ENCODE measurements around the gene ZNF746. TPM values are rescaled to one million over a fixed set of nuclear protein-coding genes. Genes with fewer than 3 reads are reported as not detected.

Gene ZNF746
- polyA plus RNA-seq, 3 donors = 7.5 to 25.6 (median 8.1) TPM

GRCh38 chr7:149532654-149533053 is 35.0 kb upstream of the ZNF746 start:
- intact Hi-C loops (cut with micrococcal nuclease) = no loop called here
- TF ChIP-seq CTCF (IDR thresholded peaks at IDR 0.05) = no peak
- no peaks in the 10 kb centered on the region for H3K36me3 Mint-ChIP-seq
- H3K9me3 ChIP-seq (replicated peaks in 1 of 2; ENCODE audit: control insufficient read depth in 1 of 2, insufficient read depth in 1 of 2, low read length in 2 of 2) = peaks cover 52 to 70% of the 10 kb centered on the region in 2 donors
- no peaks in the 10 kb centered on the region for H3K4me1 ChIP-seq (ENCODE audit: control insufficient read depth in 1 of 2, insufficient read depth in 2 of 2, low read length in 2 of 2)
- DNase-seq = no peak
- H3K27ac Mint-ChIP-seq = no peak overlapping the region
- peaks cover 0 to 2% (median 0%) of the 10 kb centered on the region in 3 donors for H3K27me3 Mint-ChIP-seq (ENCODE audit: low read depth in 3 of 3)
- no peaks in the 10 kb centered on the region for H3K79me2 ChIP-seq (ENCODE audit: insufficient read depth, low read length)
- no peak overlapping the region for H3K27ac ChIP-seq (ENCODE audit: low read depth in 1 of 2, low read length in 2 of 2)
- no peak overlapping the region for H3K9ac ChIP-seq (ENCODE audit: insufficient read depth, low read length, poor library complexity, severe bottlenecking)
- no peaks in the 10 kb centered on the region for H4K20me1 ChIP-seq (ENCODE audit: insufficient read depth, low read length)
- no CpG with 5 or more reads among the region's 1 CpG for WGBS (ENCODE audit: insufficient coverage)
- no peaks in the 10 kb centered on the region for H3K36me3 ChIP-seq (replicated peaks in 1 of 2; ENCODE audit: control insufficient read depth in 1 of 2, insufficient read depth in 2 of 2, low read length in 2 of 2)
- H3K9me3 Mint-ChIP-seq = peaks cover 29 to 71% (median 61%) of the 10 kb centered on the region in 7 donors
- no peak overlapping the region for H3K4me3 ChIP-seq (replicated peaks in 1 of 3; ENCODE audit: low read depth in 2 of 3, low read length in 3 of 3)
- no peaks in the 10 kb centered on the region for H3K27me3 ChIP-seq (ENCODE audit: control insufficient read depth in 2 of 2, insufficient read depth in 2 of 2, low read length in 2 of 2)
- no peak overlapping the region for H3K4me2 ChIP-seq (replicated peaks; ENCODE audit: extremely low read depth, low read length, poor library complexity, severe bottlenecking)
- no peaks in the 10 kb centered on the region for H3K4me1 Mint-ChIP-seq
- H3K4me3 Mint-ChIP-seq = no peak overlapping the region
- no peak overlapping the region for H2AFZ ChIP-seq (ENCODE audit: insufficient read depth, low read depth, low read length, poor library complexity, severe bottlenecking)

DNA sequence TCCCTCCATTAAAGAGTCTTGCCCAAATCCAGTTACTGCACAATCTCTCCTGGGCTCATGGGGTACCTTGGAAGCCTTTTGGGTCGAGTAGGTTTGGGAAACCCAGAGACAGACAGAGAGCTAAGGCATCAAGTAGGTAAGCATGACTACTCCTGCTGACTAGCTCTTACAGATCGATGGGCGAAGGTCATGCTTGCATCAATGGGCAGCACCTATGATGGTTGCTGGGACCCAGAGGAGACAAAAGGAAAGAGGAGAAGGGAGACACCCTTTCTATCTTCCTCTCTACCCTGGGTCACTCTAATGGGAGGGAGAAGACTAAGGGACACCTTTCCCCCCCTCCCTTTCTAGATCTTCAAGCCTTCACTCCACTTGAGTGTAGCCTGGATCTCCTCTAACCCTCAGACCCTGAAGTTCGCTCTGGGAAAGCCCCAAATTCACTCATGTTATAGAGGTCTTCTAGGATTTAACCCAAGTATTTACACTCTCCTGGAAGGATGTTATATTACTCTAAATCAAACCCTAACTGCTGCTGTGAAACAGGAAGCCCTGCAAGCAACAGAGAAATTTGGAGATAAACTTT is 31.6 kb upstream of the ZNF746 start:
- intact Hi-C loops (cut with micrococcal nuclease) = no loop called here
- Histone ChIP-seq H3K4me3 (replicated peaks in 1 of 3; ENCODE audit: low read depth in 2 of 3, low read length in 3 of 3) (peak overlapping the region in 1 of 3 experiments; percentile 17), H3K79me2 (ENCODE audit: insufficient read depth, low read length) (no peaks in the 10 kb centered on the region), H3K4me2 (replicated peaks; ENCODE audit: extremely low read depth, low read length, poor library complexity, severe bottlenecking) (no peak overlapping the region), H2AFZ (ENCODE audit: insufficient read depth, low read depth, low read length, poor library complexity, severe bottlenecking) (no peak overlapping the region), H3K36me3 (replicated peaks in 1 of 2; ENCODE audit: control insufficient read depth in 1 of 2, insufficient read depth in 2 of 2, low read length in 2 of 2) (no peaks in the 10 kb centered on the region), H3K4me1 (ENCODE audit: control insufficient read depth in 1 of 2, insufficient read depth in 2 of 2, low read length in 2 of 2) (no peaks in the 10 kb centered on the region), H3K9ac (ENCODE audit: insufficient read depth, low read length, poor library complexity, severe bottlenecking) (no peak overlapping the region), H4K20me1 (ENCODE audit: insufficient read depth, low read length) (no peaks in the 10 kb centered on the region), H3K27me3 (ENCODE audit: control insufficient read depth in 2 of 2, insufficient read depth in 2 of 2, low read length in 2 of 2) (no peaks in the 10 kb centered on the region), H3K9me3 (replicated peaks in 1 of 2; ENCODE audit: control insufficient read depth in 1 of 2, insufficient read depth in 1 of 2, low read length in 2 of 2) (peaks cover 57 to 77% of the 10 kb centered on the region in 2 donors), H3K27ac (ENCODE audit: low read depth in 1 of 2, low read length in 2 of 2) (no peak overlapping the region)
- Mint-ChIP-seq H3K27ac (no peak overlapping the region), H3K27me3 (ENCODE audit: low read depth in 3 of 3) (no peaks in the 10 kb centered on the region), H3K36me3 (no peaks in the 10 kb centered on the region), H3K4me1 (no peaks in the 10 kb centered on the region), H3K4me3 (no peak overlapping the region), H3K9me3 (peaks cover 35 to 78% (median 68%) of the 10 kb centered on the region in 7 donors)
- TF ChIP-seq CTCF (IDR thresholded peaks at IDR 0.05) = no peak
- 31% methylated on average over 1 of the region's 4 CpGs for WGBS (ENCODE audit: insufficient coverage)
- no peak for DNase-seq

All from CD14-positive monocyte (primary cell).